OCI-LY1 (cell line): Measurements from ENCODE around the gene HIPK1.

ENCODE experiments used
- CTCF ChIP-seq: fragments of 200-600 bp; sonication (generic), shearing (Covaris generic); IDR thresholded peaks from 2 replicates; pipeline ENCODE4 v1.5.1; 2017; ENCODE audit warnings: mild to moderate bottlenecking, antibody characterized with exemption, low read length, moderate library complexity, mixed read lengths
- EZH2 ChIP-seq: fragments of 200-600 bp; sonication (generic), shearing (Covaris generic); IDR thresholded peaks from 2 replicates; pipeline ENCODE4 v1.8.0; 2017; ENCODE audit warnings: borderline replicate concordance, mixed run types, mild to moderate bottlenecking, antibody characterized with exemption, low read length, moderate library complexity, mixed read lengths

GRCh38 chr1:113965703-113966412 lies 36.7 kb downstream of the HIPK1 start:
- TF ChIP-seq CTCF (no peak), EZH2 (no peak)
